HG03571 (cell line): ENCODE measurements around the gene MAP2K4.
A peak's percentile ranks its signal among the peaks of the same experiment; 100 is the strongest.

Experiments
- ATAC-seq: cut with Tn5 transposase; IDR thresholded peaks from one replicate; pipeline ENCODE4 v1.9.1; 2021; ENCODE audit not compliant: unreplicated experiment

Gene MAP2K4

GRCh38 chr17:12085076-12085949, 64.6 kb downstream of the MAP2K4 start:
- ATAC-seq: no peak

GRCh38 chr17:12088035-12088434, 67.4 kb downstream of the MAP2K4 start:
- ATAC-seq: no peak

- ATAC-seq: no peak
These were observed 69.2 kb downstream of the MAP2K4 start for GRCh38 chr17:12089809-12090384.

GRCh38 chr17:12094336-12094735, 73.7 kb downstream of the MAP2K4 start:
- ATAC-seq: no peak

- no peak for ATAC-seq
These were observed 74.8 kb downstream of the MAP2K4 start for GRCh38 chr17:12095522-12095921.

- ATAC-seq: no peak
These were observed 76.6 kb downstream of the MAP2K4 start for GRCh38 chr17:12097326-12097725.

- ATAC-seq: peak; percentile 95
These were observed 77.9 kb downstream of the MAP2K4 start for GRCh38 chr17:12098568-12098967.

- no peak for ATAC-seq
These were observed 78.7 kb downstream of the MAP2K4 start for GRCh38 chr17:12099412-12099811.

- no peak for ATAC-seq
These were observed 84.2 kb downstream of the MAP2K4 start for GRCh38 chr17:12104831-12105230.

- ATAC-seq: no peak
These were observed 87.2 kb downstream of the MAP2K4 start for GRCh38 chr17:12107905-12108304.

- no peak for ATAC-seq
These were observed 90.2 kb downstream of the MAP2K4 start for GRCh38 chr17:12110906-12111305.

GRCh38 chr17:12113156-12113555, 92.5 kb downstream of the MAP2K4 start:
- ATAC-seq: no peak

GRCh38 chr17:12114686-12115418, 94.2 kb downstream of the MAP2K4 start:
- no peak for ATAC-seq

- ATAC-seq: no peak
These were observed 95.5 kb downstream of the MAP2K4 start for GRCh38 chr17:12116143-12116542.

- no peak for ATAC-seq
These were observed 97.9 kb downstream of the MAP2K4 start for GRCh38 chr17:12118617-12119016.

GRCh38 chr17:12122075-12122474, 101.4 kb downstream of the MAP2K4 start:
- no peak for ATAC-seq

GRCh38 chr17:12127177-12127576, 106.5 kb downstream of the MAP2K4 start:
- no peak for ATAC-seq

GRCh38 chr17:12127667-12128066, 107.0 kb downstream of the MAP2K4 start:
- ATAC-seq: no peak

GRCh38 chr17:12128946-12129345, 108.3 kb downstream of the MAP2K4 start:
- no peak for ATAC-seq

GRCh38 chr17:12133183-12133582, 112.5 kb downstream of the MAP2K4 start:
- ATAC-seq: no peak

GRCh38 chr17:12134101-12134500, 113.4 kb downstream of the MAP2K4 start:
- ATAC-seq: no peak

GRCh38 chr17:12134587-12134986, 113.9 kb downstream of the MAP2K4 start:
- ATAC-seq: no peak
